ENCODE results near the gene IKZF2.

GRCh38 chr2:213121690-213122089 is 29.7 kb downstream of the IKZF2 start:
- no peak for TF ChIP-seq CTCF (IDR thresholded peaks at IDR 0.05; ENCODE audit: low read length)
- no peak for TF ChIP-seq EZH2phosphoT487 (IDR thresholded peaks at IDR 0.05; ENCODE audit: low read length)
- no peak for TF ChIP-seq EZH2 (optimal IDR thresholded peaks at IDR 0.05; ENCODE audit: low read depth, low read length)

All from MM.1S (cell line).